ENCODE measurements around the gene TAF4.

The TAF4 gene

DNA sequence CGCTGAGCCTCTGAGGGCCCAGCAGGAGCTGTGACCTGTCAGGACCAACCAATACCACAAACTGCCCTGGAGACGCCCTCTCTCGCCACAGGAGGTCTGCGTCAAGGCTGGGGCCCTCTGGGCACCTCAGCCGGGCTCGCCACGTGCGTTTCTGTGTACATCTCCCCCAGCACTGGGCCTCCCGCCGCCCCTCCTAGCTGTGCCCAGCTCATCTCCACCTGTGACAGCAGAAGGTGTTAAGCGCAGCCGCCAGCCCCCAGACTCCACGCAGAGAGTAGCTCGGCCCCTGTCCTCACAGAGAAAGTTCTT, 91.4 kb downstream of the TAF4 start:
- POLR2A ChIA-PET = no interaction called here
- Histone ChIP-seq H3K4me3 (ENCODE audit: low read depth, low read length) (no peak overlapping the region), H3K36me3 (ENCODE audit: control insufficient read depth in 2 of 2, insufficient read depth in 1 of 2, low read length in 2 of 2) (peaks cover 0 to 36% of the 10 kb centered on the region in 2 experiments; a peak in 1 of 3 replicates), H3K4me1 (ENCODE audit: control insufficient read depth, insufficient read depth, low read length) (no peaks in the 10 kb centered on the region), H3K9me3 (ENCODE audit: control insufficient read depth, insufficient read depth, low read depth, low read length) (no peaks in the 10 kb centered on the region), H3K27ac (ENCODE audit: extremely low read depth, low read depth, low read length) (no peak overlapping the region)
- CTCF ChIA-PET = no interaction called here
- TF ChIP-seq ZNF677 (tag by site-specific recombination; IDR thresholded peaks at IDR 0.05) = no peak
- TF ChIP-seq ZFHX2 (tag by site-specific recombination; conservative IDR thresholded peaks at IDR 0.05) = no peak
- TF ChIP-seq, protein P1, sequence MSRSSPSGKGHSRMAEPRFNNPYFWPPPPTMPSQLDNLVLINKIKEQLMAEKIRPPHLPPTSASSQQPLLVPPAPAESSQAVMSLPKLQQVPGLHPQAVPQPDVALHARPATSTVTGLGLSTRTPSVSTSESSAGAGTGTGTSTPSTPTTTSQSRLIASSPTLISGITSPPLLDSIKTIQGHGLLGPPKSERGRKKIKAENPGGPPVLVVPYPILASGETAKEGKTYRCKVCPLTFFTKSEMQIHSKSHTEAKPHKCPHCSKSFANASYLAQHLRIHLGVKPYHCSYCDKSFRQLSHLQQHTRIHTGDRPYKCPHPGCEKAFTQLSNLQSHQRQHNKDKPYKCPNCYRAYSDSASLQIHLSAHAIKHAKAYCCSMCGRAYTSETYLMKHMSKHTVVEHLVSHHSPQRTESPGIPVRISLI (tag by site-specific recombination; IDR thresholded peaks at IDR 0.05) = no peak
- TF ChIP-seq, protein P2, sequence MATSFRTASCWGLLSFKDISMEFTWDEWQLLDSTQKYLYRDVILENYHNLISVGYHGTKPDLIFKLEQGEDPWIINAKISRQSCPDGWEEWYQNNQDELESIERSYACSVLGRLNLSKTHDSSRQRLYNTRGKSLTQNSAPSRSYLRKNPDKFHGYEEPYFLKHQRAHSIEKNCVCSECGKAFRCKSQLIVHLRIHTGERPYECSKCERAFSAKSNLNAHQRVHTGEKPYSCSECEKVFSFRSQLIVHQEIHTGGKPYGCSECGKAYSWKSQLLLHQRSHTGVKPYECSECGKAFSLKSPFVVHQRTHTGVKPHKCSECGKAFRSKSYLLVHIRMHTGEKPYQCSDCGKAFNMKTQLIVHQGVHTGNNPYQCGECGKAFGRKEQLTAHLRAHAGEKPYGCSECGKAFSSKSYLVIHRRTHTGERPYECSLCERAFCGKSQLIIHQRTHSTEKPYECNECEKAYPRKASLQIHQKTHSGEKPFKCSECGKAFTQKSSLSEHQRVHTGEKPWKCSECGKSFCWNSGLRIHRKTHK (tag by site-specific recombination; IDR thresholded peaks at IDR 0.05) = no peak
- TF ChIP-seq ZIC2 (tag by site-specific recombination; IDR thresholded peaks at IDR 0.05) = 0 out of 2 replicates have a peak, but pooled peaks have one; percentile 30
- no peak for TF ChIP-seq OSR2 (tag by site-specific recombination; IDR thresholded peaks at IDR 0.05)
- TF ChIP-seq ZNF76 (tag by site-specific recombination; IDR thresholded peaks at IDR 0.05; ENCODE audit: borderline replicate concordance, low read depth) = no peak
- peak; percentile 13; the same call in 1 of the 2 replicates for TF ChIP-seq SCRT2 (tag by site-specific recombination; IDR thresholded peaks at IDR 0.05)
- no peak for TF ChIP-seq ZBTB48 (tag by site-specific recombination; IDR thresholded peaks at IDR 0.05)
- TF ChIP-seq ZNF571 (tag by site-specific recombination; IDR thresholded peaks at IDR 0.05) = no peak
- TF ChIP-seq KLF16 (tag by site-specific recombination; IDR thresholded peaks at IDR 0.05) = no peak
- TF ChIP-seq, protein P3, sequence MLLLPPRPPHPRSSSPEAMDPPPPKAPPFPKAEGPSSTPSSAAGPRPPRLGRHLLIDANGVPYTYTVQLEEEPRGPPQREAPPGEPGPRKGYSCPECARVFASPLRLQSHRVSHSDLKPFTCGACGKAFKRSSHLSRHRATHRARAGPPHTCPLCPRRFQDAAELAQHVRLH (tag by site-specific recombination; IDR thresholded peaks at IDR 0.05) = no peak
- TF ChIP-seq ZNF324 (tag by site-specific recombination; IDR thresholded peaks at IDR 0.05) = no peak
- no peak for TF ChIP-seq ZSCAN30 (tag by site-specific recombination; IDR thresholded peaks at IDR 0.05)
- no peak for TF ChIP-seq SCRT1 (tag by site-specific recombination; IDR thresholded peaks at IDR 0.05; ENCODE audit: borderline replicate concordance)
- TF ChIP-seq FEZF1 (tag by site-specific recombination; IDR thresholded peaks at IDR 0.05) = no peak

DNA sequence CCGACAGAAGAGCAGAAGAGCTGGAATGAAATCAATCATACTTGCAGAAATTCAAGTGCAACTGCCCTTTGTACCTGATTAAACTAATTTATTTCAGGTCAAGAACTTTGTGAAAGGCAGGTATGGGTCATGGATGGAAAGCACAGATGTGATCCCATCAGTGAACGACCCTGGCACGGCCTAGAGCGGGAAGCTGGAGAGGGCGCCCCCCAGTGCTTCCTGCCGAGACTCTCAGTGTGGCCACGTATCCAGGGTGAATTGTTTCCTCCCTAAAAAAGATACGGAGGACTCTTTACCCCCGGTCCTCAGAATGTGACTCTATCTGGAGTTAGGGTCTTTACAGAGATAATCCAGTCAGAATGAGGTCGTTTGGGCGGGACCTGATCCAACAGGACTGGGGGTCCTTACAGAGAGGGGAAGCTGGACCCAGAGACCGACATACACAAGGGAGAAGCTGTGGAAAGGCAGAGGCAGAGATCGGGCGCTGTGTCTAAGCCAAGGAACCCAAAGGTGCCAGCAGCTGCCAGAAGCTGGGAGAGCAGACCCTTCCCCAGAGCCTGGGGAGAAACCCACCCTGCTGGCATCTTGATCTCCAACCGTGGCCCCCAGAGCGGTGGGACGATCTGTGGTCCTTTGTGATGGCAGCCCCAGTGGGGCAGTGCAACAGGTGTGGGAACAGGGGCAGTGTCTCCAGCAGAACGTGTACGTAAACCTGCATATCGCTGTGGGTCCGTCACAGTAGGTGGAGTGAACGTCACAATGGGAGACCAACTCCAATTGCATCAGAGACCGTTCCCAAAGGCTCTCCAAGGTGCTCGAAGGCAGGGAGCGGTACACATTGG, 91.9 kb downstream of the TAF4 start:
- H3K4me1 ChIP-seq (ENCODE audit: control insufficient read depth, insufficient read depth, low read length) = no peaks in the 10 kb centered on the region
- peaks cover 0 to 31% of the 10 kb centered on the region in 2 experiments; a peak in 1 of 3 replicates for H3K36me3 ChIP-seq (ENCODE audit: control insufficient read depth in 2 of 2, insufficient read depth in 1 of 2, low read length in 2 of 2)
- CTCF ChIA-PET = no interaction called here
- POLR2A ChIA-PET = no interaction called here
- no peak overlapping the region for H3K27ac ChIP-seq (ENCODE audit: extremely low read depth, low read depth, low read length)
- no peaks in the 10 kb centered on the region for H3K9me3 ChIP-seq (ENCODE audit: control insufficient read depth, insufficient read depth, low read depth, low read length)
- H3K4me3 ChIP-seq (ENCODE audit: low read depth, low read length) = no peak overlapping the region
- TF ChIP-seq ZNF664 (tag by site-specific recombination; IDR thresholded peaks at IDR 0.05) = no peak
- TF ChIP-seq ZNF768 (tag by site-specific recombination; IDR thresholded peaks at IDR 0.05) = no peak
- TF ChIP-seq ZNF600 (tag by site-specific recombination; IDR thresholded peaks at IDR 0.05) = peak; percentile 86
- no peak for TF ChIP-seq ZNF654 (tag by site-specific recombination; IDR thresholded peaks at IDR 0.05; ENCODE audit: low read depth)
- peak; percentile 69 for TF ChIP-seq SCRT2 (tag by site-specific recombination; IDR thresholded peaks at IDR 0.05)
- TF ChIP-seq ZNF544 (tag by site-specific recombination; IDR thresholded peaks at IDR 0.05) = no peak
- TF ChIP-seq, protein P2 (tag by site-specific recombination; IDR thresholded peaks at IDR 0.05) = no peak
- peak; percentile 49; the same call in 1 of the 2 replicates for TF ChIP-seq SCRT1 (tag by site-specific recombination; IDR thresholded peaks at IDR 0.05; ENCODE audit: borderline replicate concordance)

Data from HEK293 (cell line).